ENCODE data around the gene KCNN1.
"Not testable (repeated sequence)": the region's sequence is repeated elsewhere in the genome, so short reads cannot be mapped to it uniquely, and the experiment has no call there.

- not testable (repeated sequence) for TF ChIP-seq POLR2A, CTCF (IDR thresholded peaks at IDR 0.05)
Measured at GRCh38 chr19:18031401-18031800, 64.5 kb downstream of the KCNN1 start.

Data from breast epithelium (tissue), 3 donors.